A549 treated with Mapracorat at 1 μM for 4 hours (cell line): ENCODE data around the gene COG3. TPM values are rescaled to one million over a fixed set of nuclear protein-coding genes. Genes with fewer than 3 reads are reported as not detected.

Source experiments
- total RNA-seq: library from RNA; stranded (reverse); fragments of 200-300 nt; extraction: Qiagen RNA extraction; gene quantifications from 5 replicates; pipeline ENCODE4 v1.2.3, GENCODE V29; 2022

COG3 gene, protein sequence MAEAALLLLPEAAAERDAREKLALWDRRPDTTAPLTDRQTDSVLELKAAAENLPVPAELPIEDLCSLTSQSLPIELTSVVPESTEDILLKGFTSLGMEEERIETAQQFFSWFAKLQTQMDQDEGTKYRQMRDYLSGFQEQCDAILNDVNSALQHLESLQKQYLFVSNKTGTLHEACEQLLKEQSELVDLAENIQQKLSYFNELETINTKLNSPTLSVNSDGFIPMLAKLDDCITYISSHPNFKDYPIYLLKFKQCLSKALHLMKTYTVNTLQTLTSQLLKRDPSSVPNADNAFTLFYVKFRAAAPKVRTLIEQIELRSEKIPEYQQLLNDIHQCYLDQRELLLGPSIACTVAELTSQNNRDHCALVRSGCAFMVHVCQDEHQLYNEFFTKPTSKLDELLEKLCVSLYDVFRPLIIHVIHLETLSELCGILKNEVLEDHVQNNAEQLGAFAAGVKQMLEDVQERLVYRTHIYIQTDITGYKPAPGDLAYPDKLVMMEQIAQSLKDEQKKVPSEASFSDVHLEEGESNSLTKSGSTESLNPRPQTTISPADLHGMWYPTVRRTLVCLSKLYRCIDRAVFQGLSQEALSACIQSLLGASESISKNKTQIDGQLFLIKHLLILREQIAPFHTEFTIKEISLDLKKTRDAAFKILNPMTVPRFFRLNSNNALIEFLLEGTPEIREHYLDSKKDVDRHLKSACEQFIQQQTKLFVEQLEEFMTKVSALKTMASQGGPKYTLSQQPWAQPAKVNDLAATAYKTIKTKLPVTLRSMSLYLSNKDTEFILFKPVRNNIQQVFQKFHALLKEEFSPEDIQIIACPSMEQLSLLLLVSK
- total RNA-seq: 11.7 to 15.7 TPM (median 14.5 TPM) in 5 replicates

GRCh38 chr13:45464687-45465453 is at the start of gene COG3:
Gene COG3 (plus strand): TSS chr13:45464939. CDS start chr13:45465037, 98 bp downstream.

DNA sequence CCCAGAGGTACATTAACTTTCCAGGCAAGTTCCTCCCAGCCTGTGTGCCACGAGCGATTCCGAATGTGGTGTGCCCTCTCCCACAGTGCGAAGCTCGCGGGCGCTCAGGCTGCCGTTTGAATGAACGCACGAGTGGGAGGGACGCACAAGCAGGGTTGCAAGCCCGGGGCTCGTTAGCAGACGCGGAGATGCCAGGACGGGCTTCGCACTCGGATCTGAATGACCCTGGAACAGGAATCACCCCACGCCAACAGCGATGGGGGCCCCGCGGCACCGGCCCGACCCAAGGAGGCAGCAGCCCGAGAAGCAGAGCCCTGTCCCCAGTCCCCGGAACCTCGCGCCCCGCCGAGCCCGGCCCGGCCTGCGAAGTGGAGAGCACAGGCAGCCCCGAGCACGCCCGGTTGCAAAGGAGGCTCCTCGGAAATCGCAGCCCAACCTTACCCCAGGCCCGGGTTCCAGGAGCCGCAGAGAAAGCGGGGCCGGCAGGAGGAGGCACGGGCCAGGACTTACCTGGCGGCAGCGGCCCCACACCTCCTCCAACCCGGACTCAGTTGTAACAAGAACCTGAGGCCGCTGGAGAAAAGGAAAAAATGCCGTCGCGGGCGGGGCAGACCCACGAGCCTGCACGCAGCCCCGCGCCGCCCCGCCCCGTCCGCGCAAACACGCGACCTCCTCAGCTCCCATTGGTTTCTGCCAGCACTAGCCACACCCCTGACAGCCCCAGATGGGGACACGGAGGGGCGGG is 46.8 kb upstream of the COG3 start, which contains the start of gene SLC25A30:
Gene SLC25A30, minus strand, starts transcription at position 584 of the 745 bp plus-strand sequence. CDS start 6,948 bp downstream, outside the sequence.

Other genes with a start within 250 kb of the COG3 start
- 1,860 to 2,435 TPM (median 2,342 TPM) in 5 replicates for gene TPT1, start 123.8 kb upstream of the COG3 start, total RNA-seq
- 6.9 to 9.2 TPM (median 8.5 TPM) in 5 replicates for gene SLC25A30, start 46.6 kb upstream of the COG3 start, total RNA-seq
- gene ERICH6B, start 150.8 kb downstream of the COG3 start, total RNA-seq: not detected in 5 replicates
- not detected in 5 replicates for gene CBY2, start 237.4 kb downstream of the COG3 start, total RNA-seq